Kidney (tissue), 14 donors: ENCODE measurements around the gene ZNF185. TPM values are rescaled to one million over a fixed set of nuclear protein-coding genes. Genes with fewer than 3 reads are reported as not detected.
A peak's percentile ranks its signal among the peaks of the same experiment; 100 is the strongest.

Experiments used
- DNase-seq, 5 donors: peaks; one replicate each; pipeline ENCODE4 v3.0.0-alpha.2; 2013 to 2020
- FAIRE-seq: peaks from 2 replicates; lab custom pipeline; 2012; peaks lifted over from hg19 to GRCh38; lab: Jason Lieb, UNC
- H3K27ac ChIP-seq, 2 donors: one replicate each; pipeline ENCODE4 v1.7.0; 2013; ENCODE audit warnings: low read depth in 2 of 2, low read length in 2 of 2, inconsistent platforms in 1 of 2
- H3K27me3 ChIP-seq: one replicate; pipeline ENCODE4 v1.7.1; 2013; ENCODE audit warnings: low read length, inconsistent platforms; ENCODE audit not compliant: control insufficient read depth, insufficient read depth
- H3K36me3 ChIP-seq, 3 donors: one replicate each; pipeline versions ENCODE4 v1.7.0 to v1.7.1; 2013; ENCODE audit warnings: low read length in 3 of 3, control low read depth in 1 of 3, inconsistent platforms in 1 of 3; ENCODE audit not compliant: insufficient read depth in 3 of 3, control insufficient read depth in 2 of 3
- H3K4me1 ChIP-seq, 3 donors: one replicate each; pipeline versions ENCODE4 v1.7.0 to v1.7.1; 2013; ENCODE audit warnings: low read length in 3 of 3, inconsistent platforms in 1 of 3, low read depth in 1 of 3; ENCODE audit not compliant: control insufficient read depth in 2 of 3, insufficient read depth in 2 of 3
- H3K4me3 ChIP-seq, 3 donors: one replicate each; pipeline versions ENCODE4 v1.7.0 to v1.8.1; 2013; ENCODE audit warnings: low read length in 3 of 3, control low read depth in 1 of 3, inconsistent platforms in 1 of 3
- H3K9ac ChIP-seq, 3 donors: one replicate each; pipeline versions ENCODE4 v1.7.0 to v1.7.1; 2013; ENCODE audit warnings: low read length in 3 of 3, control low read depth in 1 of 3, inconsistent platforms in 1 of 3
- H3K9me3 ChIP-seq, 3 donors: one replicate each; pipeline versions ENCODE4 v1.7.0 to v1.7.1; 2013; ENCODE audit warnings: low read length in 3 of 3, control low read depth in 1 of 3, inconsistent platforms in 1 of 3; ENCODE audit not compliant: control insufficient read depth in 2 of 3, insufficient read depth in 1 of 3
- CTCF ChIP-seq: IDR thresholded peaks from 3 replicates; pipeline ENCODE4 v1.5.1; 2012; ENCODE audit warnings: mild to moderate bottlenecking, moderate library complexity, borderline replicate concordance; ENCODE audit not compliant: insufficient read depth; ENCODE audit errors: extremely low read depth
- intact Hi-C: fragments of 100-400 bp; cut with DNase I; formaldehyde crosslinking; loops from one replicate; pipeline ENCODE4 v1.11.1; 2022
- polyA plus RNA-seq: library from polyadenylated mRNA; stranded (reverse); fragments of 350-450 nt; fragmentation: Illumina TruSeq; extraction: RNeasy Lipid Tissue Mini Kit (QIAGEN cat#74804); gene quantifications from one replicate; pipeline ENCODE4 v1.2.3, GENCODE V29; 2014; ENCODE audit warnings: low read depth, low replicate concordance; ENCODE audit not compliant: insufficient read depth
- total RNA-seq: library from RNA; stranded (reverse); fragmentation: NEBNext Ultra II Directional; extraction: Animal tissue kit (Norgen Biotek cat#: 25700); gene quantifications from one replicate; pipeline ENCODE4 v1.2.1, GENCODE V29; 2021
- donor health status: control.
- donor health status: control.
- donor health status: control.
- donor health status: control.
- donor health status: control.
- donor health status: DM: yes; HTN: yes; CAD: no.
- donor health status: Normal renal cell carcinoma (clear cell type).

Gene ZNF185
- total and polyA plus RNA-seq, 2 donors from 2014 or later: 12.0 to 24.3 TPM

- no peak overlapping the region for H3K9ac ChIP-seq
- H3K4me3 ChIP-seq: no peak overlapping the region
- peak in 4 of 5 donors; percentile 61 to 77 (median 68) for DNase-seq
- no peaks in the 10 kb centered on the region for H3K9me3 ChIP-seq
- intact Hi-C loops: no loop called here
- FAIRE-seq: no peak
- no peak overlapping the region for H3K27ac ChIP-seq
- no peak for TF ChIP-seq CTCF
- peaks cover 0 to 6% (median 0%) of the 10 kb centered on the region in 3 donors for H3K36me3 ChIP-seq
- no peaks in the 10 kb centered on the region for H3K4me1 ChIP-seq
- H3K27me3 ChIP-seq: no peaks in the 10 kb centered on the region
Measured at GRCh38 chrX:152861116-152861515, 36.8 kb upstream of the ZNF185 start.

- Histone ChIP-seq H3K4me3 (no peak overlapping the region), H3K9me3 (no peaks in the 10 kb centered on the region), H3K27ac (no peak overlapping the region), H3K9ac (no peak overlapping the region), H3K4me1 (no peaks in the 10 kb centered on the region), H3K27me3 (no peaks in the 10 kb centered on the region), H3K36me3 (peaks cover 0 to 8% (median 0%) of the 10 kb centered on the region in 3 donors)
- DNase-seq (no peak), FAIRE-seq (no peak)
- TF ChIP-seq CTCF: no peak
- intact Hi-C loops: no loop called here
Measured at GRCh38 chrX:152861826-152862225, 36.0 kb upstream of the ZNF185 start.

GRCh38 chrX:152865232-152865920 is 32.5 kb upstream of the ZNF185 start:
- intact Hi-C loops: no loop called here
- H3K9ac ChIP-seq: no peak overlapping the region
- H3K36me3 ChIP-seq: peaks cover 2 to 12% (median 8%) of the 10 kb centered on the region in 3 donors
- DNase-seq: no peak
- no peak overlapping the region for H3K27ac ChIP-seq
- H3K4me1 ChIP-seq: no peaks in the 10 kb centered on the region
- H3K4me3 ChIP-seq: no peak overlapping the region
- FAIRE-seq: no peak
- no peak for TF ChIP-seq CTCF
- no peaks in the 10 kb centered on the region for H3K27me3 ChIP-seq
- H3K9me3 ChIP-seq: no peaks in the 10 kb centered on the region
